SK-N-MC (cell line): ENCODE measurements around the gene HOTAIR.

Experiments
- EZH2 ChIP-seq: fragments of 200-600 bp; sonication (generic); IDR thresholded peaks from one replicate; pipeline ENCODE4 v1.6.1; 2017; ENCODE audit warnings: antibody characterized with exemption
- FOXP2 ChIP-seq: optimal IDR thresholded peaks from 2 replicates; pipeline ENCODE3; 2011; ENCODE audit warnings: mild to moderate bottlenecking, moderate library complexity; ENCODE audit not compliant: insufficient read depth; ENCODE audit errors: extremely low read length, control extremely low read depth
- POLR2AphosphoS5 ChIP-seq: IDR thresholded peaks from 2 replicates; pipeline ENCODE4 v1.6.1; 2012; ENCODE audit warnings: mild to moderate bottlenecking, low read depth, low read length, borderline replicate concordance

GRCh38 chr12:53949631-53950436 lies 24.9 kb downstream of the HOTAIR start:
- TF ChIP-seq EZH2: no peak
- no peak for TF ChIP-seq POLR2AphosphoS5
- TF ChIP-seq FOXP2: no peak
